HG03442 (cell line): ENCODE measurements around the gene RPS6KA2.
"Not testable (repeated sequence)": the region's sequence is repeated elsewhere in the genome, so short reads cannot be mapped to it uniquely, and the experiment has no call there.

Experiments
- ATAC-seq: cut with Tn5 transposase; IDR thresholded peaks from one replicate; pipeline ENCODE4 v1.9.1; 2021; ENCODE audit warnings: mild to moderate bottlenecking, moderate library complexity; ENCODE audit not compliant: unreplicated experiment

Gene RPS6KA2

GRCh38 chr6:166595949-166596348 is 31.1 kb downstream of the RPS6KA2 start:
- no peak for ATAC-seq

GRCh38 chr6:166595061-166595780 is 31.8 kb downstream of the RPS6KA2 start:
- no peak for ATAC-seq

GRCh38 chr6:166592821-166593220 is 34.2 kb downstream of the RPS6KA2 start:
- no peak for ATAC-seq

- no peak for ATAC-seq
These were observed 35.0 kb downstream of the RPS6KA2 start for GRCh38 chr6:166591961-166592520.

- ATAC-seq: no peak
These were observed 36.0 kb downstream of the RPS6KA2 start for GRCh38 chr6:166591026-166591425.

GRCh38 chr6:166589786-166590574 is 37.1 kb downstream of the RPS6KA2 start:
- no peak for ATAC-seq

- peak; percentile 20 for ATAC-seq
These were observed 37.7 kb downstream of the RPS6KA2 start for GRCh38 chr6:166589337-166589731.

GRCh38 chr6:166588691-166589336 is 38.2 kb downstream of the RPS6KA2 start:
- peak; percentile 26 for ATAC-seq

GRCh38 chr6:166587631-166588413 is 39.2 kb downstream of the RPS6KA2 start:
- ATAC-seq: peak; percentile 65

GRCh38 chr6:166586424-166587156 is 40.5 kb downstream of the RPS6KA2 start, which contains the start of gene RAMACL:
RAMACL (minus strand) TSS chr6:166586678; CDS start chr6:166586477, 201 bp downstream.
- peak; percentile 70 for ATAC-seq

- ATAC-seq: no peak
These were observed 42.1 kb downstream of the RPS6KA2 start for GRCh38 chr6:166584853-166585429.

GRCh38 chr6:166584155-166584554 is 42.9 kb downstream of the RPS6KA2 start:
- no peak for ATAC-seq

- no peak for ATAC-seq
These were observed 43.7 kb downstream of the RPS6KA2 start for GRCh38 chr6:166583230-166583965.

- ATAC-seq: no peak
These were observed 44.8 kb downstream of the RPS6KA2 start for GRCh38 chr6:166582258-166582657.

GRCh38 chr6:166581801-166582200 is 45.2 kb downstream of the RPS6KA2 start:
- ATAC-seq: not testable (repeated sequence)

GRCh38 chr6:166581091-166581511 is 46.0 kb downstream of the RPS6KA2 start:
- ATAC-seq: no peak

GRCh38 chr6:166580076-166581050 is 46.7 kb downstream of the RPS6KA2 start:
- ATAC-seq: no peak
